HepG2 (cell line): ENCODE results near the gene CLEC2D.

Experiments
- ZNF703 ChIP-seq: sonication (generic); formaldehyde crosslinking; IDR thresholded peaks from 2 replicates; pipeline ENCODE4 v1.5.1; 2020; ENCODE audit warnings: missing genetic modification reagents, mild to moderate bottlenecking, moderate library complexity, borderline replicate concordance
- TF ChIP-seq, protein P1 (sequence below), 2 experiments: IDR thresholded peaks; 2 replicates each; pipeline ENCODE4 v1.6.1; 2011 to 2012; ENCODE audit warnings: low read length in 2 of 2, borderline replicate concordance in 1 of 2, low read depth in 1 of 2, mild to moderate bottlenecking in 1 of 2, moderate library complexity in 1 of 2

DNA sequence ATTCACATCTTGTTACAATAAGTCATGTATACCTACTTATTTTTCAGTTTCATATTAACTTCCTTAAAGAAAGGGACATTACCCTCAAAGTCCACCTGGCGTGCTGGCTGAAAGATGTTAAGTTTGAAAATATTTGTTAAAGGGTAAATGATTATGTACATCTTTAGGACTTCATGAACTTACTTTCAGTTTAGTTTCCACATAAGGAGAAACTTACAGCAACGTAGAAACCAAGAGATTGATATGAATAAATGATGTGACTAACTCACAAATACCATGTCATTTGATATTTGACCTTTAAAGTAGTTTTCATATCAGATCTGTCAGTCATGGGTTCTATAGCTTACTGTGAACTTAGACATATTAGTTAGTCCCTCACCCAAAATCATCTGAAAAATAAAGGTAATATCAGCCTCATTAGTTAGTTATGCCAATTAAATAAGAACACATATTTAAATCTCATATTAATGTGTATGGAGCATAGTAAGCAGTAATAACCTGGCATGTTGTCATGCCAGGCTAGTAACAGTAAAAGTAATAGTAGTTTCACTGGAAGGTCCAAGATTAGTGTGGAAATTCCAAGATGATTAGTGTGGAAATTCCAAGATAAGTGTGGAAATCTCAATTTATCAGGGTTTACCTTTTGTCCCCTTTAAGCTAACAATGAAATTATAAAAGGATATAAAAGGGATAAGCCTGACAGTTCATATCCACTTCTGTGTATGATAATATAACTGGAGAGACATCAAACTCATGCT is 1.9 kb upstream of the CLEC2D start:
- TF ChIP-seq, protein P1, sequence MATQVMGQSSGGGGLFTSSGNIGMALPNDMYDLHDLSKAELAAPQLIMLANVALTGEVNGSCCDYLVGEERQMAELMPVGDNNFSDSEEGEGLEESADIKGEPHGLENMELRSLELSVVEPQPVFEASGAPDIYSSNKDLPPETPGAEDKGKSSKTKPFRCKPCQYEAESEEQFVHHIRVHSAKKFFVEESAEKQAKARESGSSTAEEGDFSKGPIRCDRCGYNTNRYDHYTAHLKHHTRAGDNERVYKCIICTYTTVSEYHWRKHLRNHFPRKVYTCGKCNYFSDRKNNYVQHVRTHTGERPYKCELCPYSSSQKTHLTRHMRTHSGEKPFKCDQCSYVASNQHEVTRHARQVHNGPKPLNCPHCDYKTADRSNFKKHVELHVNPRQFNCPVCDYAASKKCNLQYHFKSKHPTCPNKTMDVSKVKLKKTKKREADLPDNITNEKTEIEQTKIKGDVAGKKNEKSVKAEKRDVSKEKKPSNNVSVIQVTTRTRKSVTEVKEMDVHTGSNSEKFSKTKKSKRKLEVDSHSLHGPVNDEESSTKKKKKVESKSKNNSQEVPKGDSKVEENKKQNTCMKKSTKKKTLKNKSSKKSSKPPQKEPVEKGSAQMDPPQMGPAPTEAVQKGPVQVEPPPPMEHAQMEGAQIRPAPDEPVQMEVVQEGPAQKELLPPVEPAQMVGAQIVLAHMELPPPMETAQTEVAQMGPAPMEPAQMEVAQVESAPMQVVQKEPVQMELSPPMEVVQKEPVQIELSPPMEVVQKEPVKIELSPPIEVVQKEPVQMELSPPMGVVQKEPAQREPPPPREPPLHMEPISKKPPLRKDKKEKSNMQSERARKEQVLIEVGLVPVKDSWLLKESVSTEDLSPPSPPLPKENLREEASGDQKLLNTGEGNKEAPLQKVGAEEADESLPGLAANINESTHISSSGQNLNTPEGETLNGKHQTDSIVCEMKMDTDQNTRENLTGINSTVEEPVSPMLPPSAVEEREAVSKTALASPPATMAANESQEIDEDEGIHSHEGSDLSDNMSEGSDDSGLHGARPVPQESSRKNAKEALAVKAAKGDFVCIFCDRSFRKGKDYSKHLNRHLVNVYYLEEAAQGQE (IDR thresholded peaks at IDR 0.05; ENCODE audit: borderline replicate concordance in 1 of 2, low read depth in 1 of 2, low read length in 2 of 2) = no peak
- no peak for TF ChIP-seq ZNF703 (CRISPR knock-in tag)
